Neuronal stem cell (in vitro differentiated cells): Measurements from ENCODE around the gene COL6A3.

Experiments
- DNase-seq: peaks from one replicate; pipeline ENCODE4 v3.0.0-alpha.2; 2013; ENCODE audit warnings: low spot score
- H2AFZ ChIP-seq: one replicate; pipeline ENCODE4 v1.6.1; 2013; ENCODE audit warnings: mild to moderate bottlenecking, low read length, inconsistent platforms
- H2AK5ac ChIP-seq: 2 replicates; pipeline ENCODE4 v1.6.1; 2013; ENCODE audit warnings: low read depth, mild to moderate bottlenecking, inconsistent platforms, low read length, moderate library complexity, mixed read lengths
- H2BK120ac ChIP-seq: 2 replicates; pipeline ENCODE4 v1.6.1; 2013; ENCODE audit warnings: low read depth, mild to moderate bottlenecking, inconsistent platforms, low read length, moderate library complexity, mixed read lengths
- H2BK12ac ChIP-seq: one replicate; pipeline ENCODE4 v1.6.1; 2013; ENCODE audit warnings: low read length, inconsistent platforms
- H2BK15ac ChIP-seq: 2 replicates; pipeline ENCODE4 v1.6.1; 2013; ENCODE audit warnings: mild to moderate bottlenecking, low read length, inconsistent platforms, mixed read lengths
- H2BK5ac ChIP-seq: one replicate; pipeline ENCODE4 v1.6.1; 2013; ENCODE audit warnings: inconsistent platforms, mild to moderate bottlenecking, low read length, moderate library complexity
- H3K14ac ChIP-seq: one replicate; pipeline ENCODE4 v1.6.1; 2013; ENCODE audit warnings: low read length, inconsistent platforms
- H3K18ac ChIP-seq: 2 replicates; pipeline ENCODE4 v1.6.1; 2013; ENCODE audit warnings: low read length, inconsistent platforms
- H3K23ac ChIP-seq: 2 replicates; pipeline ENCODE4 v1.6.1; 2013; ENCODE audit warnings: low read depth, mild to moderate bottlenecking, mixed read lengths, low read length, inconsistent platforms; ENCODE audit not compliant: poor library complexity
- H3K27ac ChIP-seq: replicated peaks from 3 replicates; pipeline ENCODE4 v1.5.1; 2013; ENCODE audit warnings: low read length, inconsistent platforms
- H3K27me3 ChIP-seq, 3 experiments: 2 replicates each; pipeline ENCODE4 v1.6.1; 2013; ENCODE audit warnings: low read length in 3 of 3, mild to moderate bottlenecking in 2 of 3, inconsistent platforms in 1 of 3, low read depth in 1 of 3, mixed read lengths in 1 of 3, moderate library complexity in 1 of 3; ENCODE audit not compliant: control insufficient read depth in 3 of 3, insufficient read depth in 3 of 3
- H3K36me3 ChIP-seq, 2 donors: replicated peaks in 1 of 2; 2 replicates each; pipeline ENCODE4 v1.6.1; 2013; ENCODE audit warnings: low read length in 2 of 2; ENCODE audit not compliant: control insufficient read depth in 2 of 2, insufficient read depth in 2 of 2
- H3K4ac ChIP-seq: 2 replicates; pipeline ENCODE4 v1.6.1; 2013; ENCODE audit warnings: inconsistent platforms, mild to moderate bottlenecking, low read length, moderate library complexity
- H3K4me1 ChIP-seq, 2 donors: 1 replicate in 1 of 2; 2 replicates in 1 of 2; pipeline ENCODE4 v1.6.1; 2013; ENCODE audit warnings: low read length in 2 of 2, low read depth in 1 of 2; ENCODE audit not compliant: control insufficient read depth in 2 of 2, insufficient read depth in 1 of 2
- H3K4me2 ChIP-seq: one replicate; pipeline ENCODE4 v1.6.1; 2013; ENCODE audit warnings: mild to moderate bottlenecking, low read length, inconsistent platforms; ENCODE audit not compliant: insufficient read depth, poor library complexity, severe bottlenecking
- H3K4me3 ChIP-seq, 2 donors: 2 replicates each; pipeline ENCODE4 v1.5.1; 2013; ENCODE audit warnings: low read length in 2 of 2, mild to moderate bottlenecking in 2 of 2, inconsistent platforms in 1 of 2, moderate library complexity in 1 of 2
- H3K79me1 ChIP-seq: one replicate; pipeline ENCODE4 v1.6.1; 2013; ENCODE audit warnings: low read depth, mild to moderate bottlenecking, inconsistent platforms, low read length, moderate library complexity
- H3K9ac ChIP-seq: one replicate; pipeline ENCODE4 v1.6.1; 2013; ENCODE audit warnings: mild to moderate bottlenecking, low read depth, low read length, inconsistent platforms; ENCODE audit not compliant: poor library complexity
- H3K9me3 ChIP-seq, 2 donors: replicated peaks in 1 of 2; 2 replicates each; pipeline versions ENCODE3 to v1.6.1; 2013; ENCODE audit warnings: low read length in 2 of 2, mild to moderate bottlenecking in 2 of 2, inconsistent platforms in 1 of 2, low read depth in 1 of 2, mixed read lengths in 1 of 2, moderate library complexity in 1 of 2; ENCODE audit not compliant: control insufficient read depth in 2 of 2, insufficient read depth in 1 of 2
- H4K8ac ChIP-seq: one replicate; pipeline ENCODE4 v1.6.1; 2013; ENCODE audit warnings: low read depth, mild to moderate bottlenecking, inconsistent platforms, low read length, moderate library complexity
- H4K91ac ChIP-seq: one replicate; pipeline ENCODE4 v1.6.1; 2013; ENCODE audit warnings: low read length, low read depth, mild to moderate bottlenecking, inconsistent platforms; ENCODE audit not compliant: poor library complexity
- WGBS, 2 donors: extraction: QIAGEN DNeasy Blood & Tissue Kit; methylation state at CpG; one replicate each; pipeline ENCODE4 v1.1.7; 2013; ENCODE audit warnings: missing lambda C conversion rate in 2 of 2, mixed read lengths in 1 of 2; ENCODE audit not compliant: insufficient read length in 2 of 2, insufficient replicate concordance in 1 of 2; ENCODE audit errors: extremely low coverage in 2 of 2; 5-methylcytosine and 5-hydroxymethylcytosine counted together

The COL6A3 gene

GRCh38 chr2:237434866-237435311 lies 20.9 kb upstream of the COL6A3 start:
- Histone ChIP-seq H3K23ac (no peak overlapping the region), H3K18ac (peak overlapping the region; percentile 65), H3K4ac (no peak overlapping the region), H3K4me2 (no peak overlapping the region), H3K9me3 (no peaks in the 10 kb centered on the region), H3K4me3 (no peak overlapping the region), H4K91ac (no peak overlapping the region), H3K4me1 (peaks cover 0 to 5% of the 10 kb centered on the region in 2 donors), H3K14ac (no peak overlapping the region), H2BK12ac (no peak overlapping the region), H3K79me1 (no peaks in the 10 kb centered on the region), H4K8ac (no peak overlapping the region), H2BK5ac (no peak overlapping the region), H3K36me3 (no peaks in the 10 kb centered on the region), H2BK120ac (no peak overlapping the region), H3K27me3 (peaks cover 0 to 3% (median 0%) of the 10 kb centered on the region in 3 experiments), H3K27ac (no peak overlapping the region), H2AK5ac (no peak overlapping the region), H3K9ac (no peak overlapping the region), H2BK15ac (no peak overlapping the region), H2AFZ (no peak overlapping the region)
- DNase-seq: no peak
- WGBS, 2 donors: no CpG with 5 or more reads among the region's 14 CpGs

- Histone ChIP-seq H3K4me1 (peaks cover 0 to 5% of the 10 kb centered on the region in 2 donors), H3K27ac (no peak overlapping the region), H3K14ac (no peak overlapping the region), H3K4me3 (no peak overlapping the region), H3K4ac (no peak overlapping the region), H2BK120ac (no peak overlapping the region), H3K27me3 (peaks cover 0 to 3% (median 0%) of the 10 kb centered on the region in 3 experiments), H3K36me3 (no peaks in the 10 kb centered on the region), H2BK5ac (no peak overlapping the region), H3K23ac (no peak overlapping the region), H3K4me2 (no peak overlapping the region), H3K9me3 (no peaks in the 10 kb centered on the region), H3K79me1 (no peaks in the 10 kb centered on the region), H2BK15ac (no peak overlapping the region), H2AFZ (no peak overlapping the region), H4K8ac (no peak overlapping the region), H3K9ac (no peak overlapping the region), H2AK5ac (no peak overlapping the region), H2BK12ac (no peak overlapping the region), H3K18ac (no peak overlapping the region), H4K91ac (no peak overlapping the region)
- no CpG with 5 or more reads among the region's 13 CpGs for WGBS, 2 donors
- DNase-seq: no peak
Observed at GRCh38 chr2:237433920-237434676, 20.1 kb upstream of the COL6A3 start.

GRCh38 chr2:237432484-237433092 lies 18.6 kb upstream of the COL6A3 start:
- Histone ChIP-seq H3K4ac (no peak overlapping the region), H3K9me3 (no peaks in the 10 kb centered on the region), H3K27me3 (peaks cover 0 to 3% (median 0%) of the 10 kb centered on the region in 3 experiments), H2BK5ac (no peak overlapping the region), H2BK12ac (no peak overlapping the region), H4K91ac (peak overlapping the region; percentile 11), H3K23ac (no peak overlapping the region), H3K4me3 (no peak overlapping the region), H3K4me1 (peaks cover 0 to 5% of the 10 kb centered on the region in 2 donors), H3K4me2 (no peak overlapping the region), H3K36me3 (no peaks in the 10 kb centered on the region), H4K8ac (no peak overlapping the region), H2AK5ac (no peak overlapping the region), H2AFZ (no peak overlapping the region), H3K9ac (peak overlapping the region; percentile 55), H3K27ac (no peak overlapping the region), H3K18ac (no peak overlapping the region), H2BK15ac (no peak overlapping the region), H3K79me1 (no peaks in the 10 kb centered on the region), H3K14ac (peak overlapping the region; percentile 13), H2BK120ac (no peak overlapping the region)
- WGBS, 2 donors: no CpG with 5 or more reads among the region's 17 CpGs
- no peak for DNase-seq

GRCh38 chr2:237431837-237432236 lies 17.9 kb upstream of the COL6A3 start:
- Histone ChIP-seq H2AK5ac (no peak overlapping the region), H3K36me3 (no peaks in the 10 kb centered on the region), H2BK12ac (no peak overlapping the region), H3K23ac (no peak overlapping the region), H3K4me3 (no peak overlapping the region), H2BK15ac (no peak overlapping the region), H4K91ac (no peak overlapping the region), H3K27me3 (peaks cover 0 to 3% (median 0%) of the 10 kb centered on the region in 3 experiments), H3K9me3 (no peaks in the 10 kb centered on the region), H3K4me1 (peaks cover 0 to 5% of the 10 kb centered on the region in 2 donors), H3K18ac (no peak overlapping the region), H3K4ac (no peak overlapping the region), H2AFZ (no peak overlapping the region), H3K9ac (no peak overlapping the region), H3K27ac (no peak overlapping the region), H3K79me1 (no peaks in the 10 kb centered on the region), H2BK5ac (no peak overlapping the region), H2BK120ac (no peak overlapping the region), H3K14ac (no peak overlapping the region), H3K4me2 (no peak overlapping the region), H4K8ac (no peak overlapping the region)
- WGBS, 2 donors: no CpG with 5 or more reads among the region's 4 CpGs
- DNase-seq: no peak
